AG09309 (cell line): ENCODE results near the gene CREB5.

Source experiments
- DNase-seq: peaks from one replicate; pipeline ENCODE4 v3.0.0-alpha.2; 2010; ENCODE audit warnings: low read depth
- H3K4me3 ChIP-seq: 2 replicates; pipeline ENCODE4 v1.5.1; 2011; ENCODE audit warnings: mild to moderate bottlenecking, low read depth, low read length, moderate library complexity; ENCODE audit not compliant: control insufficient read depth
- TF ChIP-seq, protein P1 (sequence below): IDR thresholded peaks from 2 replicates; pipeline ENCODE4 v1.5.1; 2011; ENCODE audit warnings: mild to moderate bottlenecking, low read depth, low read length, inconsistent platforms; ENCODE audit not compliant: insufficient read depth, control insufficient read depth; ENCODE audit errors: missing control alignments

The CREB5 gene

DNA sequence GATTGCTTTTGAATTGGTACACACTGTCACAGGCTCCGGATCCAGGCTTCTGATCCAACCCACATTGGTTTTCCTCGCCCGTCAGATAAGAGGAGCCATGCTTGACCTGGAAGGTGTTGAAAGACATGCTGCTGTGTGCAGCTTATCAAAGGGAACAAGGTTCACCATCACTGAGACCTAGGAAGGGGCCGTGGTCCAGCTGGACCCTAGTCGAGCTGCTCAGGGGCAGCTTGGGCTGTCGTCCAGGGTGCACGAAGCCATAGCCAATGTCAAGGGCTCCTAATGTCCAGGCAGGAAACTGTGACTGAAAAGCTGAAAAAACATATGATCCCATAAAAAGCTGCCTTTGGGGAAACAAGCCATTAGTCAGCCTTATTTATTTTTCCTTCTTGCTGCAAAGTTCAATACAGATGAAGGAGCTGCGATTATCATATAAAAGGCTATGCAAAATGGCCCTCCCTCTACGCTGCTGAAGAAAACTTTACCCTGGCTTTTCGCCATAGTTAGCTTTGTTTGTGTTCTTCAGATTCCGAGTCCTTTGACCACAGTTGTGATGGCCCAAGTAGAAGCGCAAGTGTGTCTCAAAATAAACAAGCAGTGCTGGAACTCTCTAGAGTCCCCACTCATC, 118.0 kb downstream of the CREB5 start:
- DNase-seq, result no peak
- TF ChIP-seq, protein P1, sequence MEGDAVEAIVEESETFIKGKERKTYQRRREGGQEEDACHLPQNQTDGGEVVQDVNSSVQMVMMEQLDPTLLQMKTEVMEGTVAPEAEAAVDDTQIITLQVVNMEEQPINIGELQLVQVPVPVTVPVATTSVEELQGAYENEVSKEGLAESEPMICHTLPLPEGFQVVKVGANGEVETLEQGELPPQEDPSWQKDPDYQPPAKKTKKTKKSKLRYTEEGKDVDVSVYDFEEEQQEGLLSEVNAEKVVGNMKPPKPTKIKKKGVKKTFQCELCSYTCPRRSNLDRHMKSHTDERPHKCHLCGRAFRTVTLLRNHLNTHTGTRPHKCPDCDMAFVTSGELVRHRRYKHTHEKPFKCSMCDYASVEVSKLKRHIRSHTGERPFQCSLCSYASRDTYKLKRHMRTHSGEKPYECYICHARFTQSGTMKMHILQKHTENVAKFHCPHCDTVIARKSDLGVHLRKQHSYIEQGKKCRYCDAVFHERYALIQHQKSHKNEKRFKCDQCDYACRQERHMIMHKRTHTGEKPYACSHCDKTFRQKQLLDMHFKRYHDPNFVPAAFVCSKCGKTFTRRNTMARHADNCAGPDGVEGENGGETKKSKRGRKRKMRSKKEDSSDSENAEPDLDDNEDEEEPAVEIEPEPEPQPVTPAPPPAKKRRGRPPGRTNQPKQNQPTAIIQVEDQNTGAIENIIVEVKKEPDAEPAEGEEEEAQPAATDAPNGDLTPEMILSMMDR, result no peak
- H3K4me3 ChIP-seq, result no peak overlapping the region

DNA sequence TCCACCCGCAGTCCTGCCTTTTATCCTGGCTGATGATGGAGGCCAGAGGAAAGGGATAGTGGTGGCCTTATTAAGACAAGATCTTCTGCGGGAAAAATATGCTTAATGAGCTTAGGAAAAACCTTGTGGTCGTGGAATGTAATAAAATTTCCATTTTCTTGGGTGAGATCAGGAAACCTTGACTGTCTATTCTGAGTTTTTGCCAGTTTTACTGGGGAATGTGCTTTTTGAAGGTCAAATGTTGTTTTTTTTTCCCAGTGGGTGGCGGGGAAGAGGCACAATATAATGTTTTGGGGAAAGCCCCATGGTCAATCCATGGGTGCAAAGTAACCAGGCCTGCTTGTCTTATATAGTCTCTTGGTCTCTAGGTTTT, 118.5 kb downstream of the CREB5 start:
- TF ChIP-seq, protein P1, result no peak
- DNase-seq, result no peak
- no peak overlapping the region for H3K4me3 ChIP-seq

DNA sequence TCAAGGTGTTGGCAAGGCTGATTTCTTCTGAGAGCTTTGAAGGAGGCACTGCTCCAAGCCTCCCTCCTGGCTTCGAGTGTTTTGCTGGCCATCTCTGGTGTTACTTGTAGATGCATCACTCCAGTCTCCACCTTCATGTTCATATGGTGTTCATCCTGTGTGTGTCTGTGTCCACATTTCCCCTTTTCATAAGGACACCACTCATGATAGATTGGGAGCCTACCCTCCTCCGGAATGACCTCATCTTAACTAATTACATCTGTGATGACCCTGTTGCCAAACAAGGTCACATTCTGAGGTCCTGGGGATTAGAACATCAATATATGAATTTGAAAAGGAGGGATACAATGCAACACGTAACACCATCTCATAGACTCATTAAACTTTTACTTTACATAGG, 119.0 kb downstream of the CREB5 start:
- TF ChIP-seq, protein P1, result no peak
- DNase-seq, result no peak

DNA sequence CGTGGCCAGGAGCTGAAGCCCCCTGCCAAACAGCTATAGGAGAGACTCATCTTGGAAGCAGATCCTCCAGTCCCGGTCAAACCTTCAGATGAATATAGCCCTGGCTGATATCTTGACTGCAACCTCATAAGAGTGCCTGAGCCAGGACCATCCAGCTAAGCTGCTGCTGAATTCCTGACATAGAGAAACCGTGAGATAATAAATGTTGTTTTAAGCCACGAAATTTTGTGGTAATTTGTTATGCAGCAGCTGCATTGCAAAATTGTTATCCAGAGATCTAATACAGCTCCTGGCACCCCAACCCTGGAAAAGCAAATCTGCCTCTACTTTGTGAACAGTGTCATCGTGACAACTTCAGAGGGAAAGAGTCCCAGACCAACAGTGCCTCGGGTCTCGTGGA, 119.9 kb downstream of the CREB5 start:
- no peak for DNase-seq
- H3K4me3 ChIP-seq, result no peak overlapping the region
- TF ChIP-seq, protein P1, result no peak

More for the DNA sequence above, 119.0 kb downstream of the CREB5 start:
- no peak overlapping the region for H3K4me3 ChIP-seq

DNA sequence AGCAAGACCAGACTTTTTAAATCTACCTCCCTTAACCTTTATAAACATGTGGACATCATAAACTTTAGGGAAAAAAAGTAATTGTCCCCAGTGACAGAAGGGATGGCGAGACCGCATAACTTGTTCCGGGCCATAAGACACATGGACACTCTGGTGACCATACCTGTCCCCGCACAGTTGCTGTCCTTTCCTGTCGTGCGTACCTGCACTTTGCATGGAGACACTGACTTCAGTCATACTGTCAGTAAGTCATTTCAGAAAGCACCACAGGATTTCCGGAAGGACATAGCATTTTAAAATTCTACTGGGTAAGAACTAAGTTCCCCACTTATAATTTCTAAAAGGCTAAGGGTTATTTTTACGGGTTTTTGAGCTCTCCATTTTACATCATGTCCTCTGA, 120.9 kb downstream of the CREB5 start:
- DNase-seq, result no peak
- TF ChIP-seq, protein P1, result no peak

DNA sequence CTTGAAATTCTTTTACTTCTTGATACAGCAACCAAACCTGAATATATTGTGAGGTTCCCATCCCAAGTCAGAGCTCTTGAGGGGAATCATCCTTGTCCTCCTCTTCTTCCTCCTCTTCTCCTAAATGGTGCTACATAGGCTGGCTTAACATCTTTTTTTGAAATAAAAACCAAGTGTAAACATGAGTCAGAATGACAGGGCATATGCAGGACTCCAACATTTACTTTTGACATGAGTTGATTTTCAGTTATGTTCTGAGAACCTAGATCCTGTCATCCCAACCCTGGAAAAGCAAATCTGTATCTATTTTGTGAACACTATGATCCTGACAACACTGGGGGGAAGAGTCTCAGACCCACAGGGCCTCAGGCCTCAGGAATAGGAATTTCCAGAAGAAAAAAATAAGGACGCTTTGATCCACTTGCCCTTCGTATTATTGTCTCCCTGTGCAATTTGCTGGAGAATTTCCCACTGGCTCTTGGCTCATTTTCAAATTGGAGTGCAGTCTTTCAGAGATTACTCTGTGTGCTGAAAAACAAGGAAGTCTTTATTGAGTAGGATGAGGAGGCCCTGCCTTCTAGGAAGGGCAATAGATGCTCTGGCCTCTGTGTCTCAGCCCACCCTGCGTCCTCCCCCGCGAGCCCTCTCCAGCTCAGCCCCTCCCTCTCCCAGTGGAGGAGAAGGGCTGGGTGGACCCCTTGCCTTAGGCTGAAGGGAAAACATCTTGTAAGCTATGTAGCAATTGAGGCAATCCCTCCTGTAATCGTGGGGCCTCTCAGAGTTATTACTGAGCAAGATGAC, 121.6 kb downstream of the CREB5 start:
- TF ChIP-seq, protein P1, result no peak
- no peak for DNase-seq
- H3K4me3 ChIP-seq, result no peak overlapping the region

More for the DNA sequence above, 120.9 kb downstream of the CREB5 start:
- no peak overlapping the region for H3K4me3 ChIP-seq
